HCT116 (cell line): Measurements from ENCODE around the gene NTNG2.

Source experiments
- CEBPB ChIP-seq: IDR thresholded peaks from 2 replicates; pipeline ENCODE4 v1.6.1; 2012; ENCODE audit warnings: low read depth
- CTCF ChIP-seq, 3 experiments: fragments of 200-600 bp in 1 of 3; sonication (generic) in 1 of 3; IDR thresholded peaks in 2 of 3; conservative IDR thresholded peaks in 1 of 3; 2 replicates each; pipeline ENCODE4 v1.5.1; 2012 to 2017; ENCODE audit warnings: low read depth in 2 of 3, low read length in 2 of 3, antibody characterized with exemption in 1 of 3, borderline replicate concordance in 1 of 3, control low read depth in 1 of 3, mild to moderate bottlenecking in 1 of 3, mixed read lengths in 1 of 3, mixed run types in 1 of 3, moderate library complexity in 1 of 3; ENCODE audit not compliant: insufficient read depth in 1 of 3
- EZH2 ChIP-seq: fragments of 200-600 bp; sonication (generic); IDR thresholded peaks from 2 replicates; pipeline ENCODE4 v1.6.1; 2017; ENCODE audit warnings: antibody characterized with exemption, mixed run types
- MAX ChIP-seq: IDR thresholded peaks from 2 replicates; pipeline ENCODE4 v1.6.1; 2012
- POLR2AphosphoS5 ChIP-seq: IDR thresholded peaks from 2 replicates; pipeline ENCODE4 v1.6.1; 2011; ENCODE audit warnings: mild to moderate bottlenecking, low read depth, low read length, moderate library complexity
- ZNF274 ChIP-seq: fragments of 200-500 bp; sonication (Bioruptor generic); IDR thresholded peaks from 2 replicates; pipeline ENCODE4 v1.6.1; 2014; ENCODE audit warnings: mild to moderate bottlenecking, low read depth, low read length, inconsistent platforms

- TF ChIP-seq ZNF274 (no peak), CTCF (IDR thresholded peaks at IDR 0.05 in 2 of 3, conservative IDR thresholded peaks at IDR 0.05 in 1 of 3; ENCODE audit: borderline replicate concordance in 1 of 3, insufficient read depth in 1 of 3, low read depth in 2 of 3, low read length in 2 of 3) (no peak), EZH2 (no peak), CEBPB (no peak), MAX (no peak), POLR2AphosphoS5 (no peak)
Observed at GRCh38 chr9:132184124-132184523, 22.3 kb downstream of the NTNG2 start.
